NCI-H2081 treated with DMSO at 0.1 percent for 48 hours (cell line): Measurements from ENCODE around the gene SORD.
"Not testable (repeated sequence)": the region's sequence is repeated elsewhere in the genome, so short reads cannot be mapped to it uniquely, and the experiment has no call there.

ENCODE experiments used
- DNase-seq: peaks from one replicate; lab custom pipeline; 2025; lab: John Stamatoyannopoulos, UW

SORD gene

GRCh38 chr15:45097466-45097865 lies 74.5 kb downstream of the SORD start:
- no peak for DNase-seq

- DNase-seq: no peak
Observed at GRCh38 chr15:45099549-45100165, 76.7 kb downstream of the SORD start.

- DNase-seq: no peak
Observed at GRCh38 chr15:45100884-45101625, 78.1 kb downstream of the SORD start.

GRCh38 chr15:45101749-45102148 lies 78.8 kb downstream of the SORD start:
- DNase-seq: no peak

GRCh38 chr15:45102226-45102625 lies 79.2 kb downstream of the SORD start:
- no peak for DNase-seq

GRCh38 chr15:45104170-45104569 lies 81.2 kb downstream of the SORD start:
- not testable (repeated sequence) for DNase-seq

GRCh38 chr15:45105586-45105985 lies 82.6 kb downstream of the SORD start:
- no peak for DNase-seq

GRCh38 chr15:45106002-45106790 lies 83.2 kb downstream of the SORD start:
- DNase-seq: no peak

GRCh38 chr15:45107941-45108630 lies 85.1 kb downstream of the SORD start:
- no peak for DNase-seq

GRCh38 chr15:45110256-45110820 lies 87.3 kb downstream of the SORD start:
- no peak for DNase-seq

- no peak for DNase-seq
Observed at GRCh38 chr15:45111390-45112142, 88.6 kb downstream of the SORD start.

GRCh38 chr15:45112143-45112590 lies 89.2 kb downstream of the SORD start:
- no peak for DNase-seq

- no peak for DNase-seq
Observed at GRCh38 chr15:45112591-45113379, 89.8 kb downstream of the SORD start.

- DNase-seq: no peak
Observed at GRCh38 chr15:45113380-45113990, 90.5 kb downstream of the SORD start.

- no peak for DNase-seq
Observed at GRCh38 chr15:45114076-45114750, 91.2 kb downstream of the SORD start, which contains the start of the genes DUOX2 and DUOXA2. TSS of gene DUOX2 (minus strand) at chr15:45114172. CDS start at chr15:45113411, 761 bp downstream. TSS of gene DUOXA2 (plus strand) at chr15:45114326. CDS start at chr15:45114606, 280 bp downstream.

- no peak for DNase-seq
Observed at GRCh38 chr15:45114751-45115085, 91.7 kb downstream of the SORD start.

- no peak for DNase-seq
Observed at GRCh38 chr15:45115312-45115820, 92.4 kb downstream of the SORD start.

- no peak for DNase-seq
Observed at GRCh38 chr15:45116006-45116481, 93.0 kb downstream of the SORD start.
